ENCODE data around the gene ZNF678.
"Not testable (repeated sequence)": the region's sequence is repeated elsewhere in the genome, so short reads cannot be mapped to it uniquely, and the experiment has no call there.

Gene ZNF678

GRCh38 chr1:227654858-227655752 lies 91.7 kb downstream of the ZNF678 start:
- Histone ChIP-seq H3K4me2 (no peak overlapping the region), H4K20me1 (no peaks in the 10 kb centered on the region), H3K4me1 (no peaks in the 10 kb centered on the region), H3K27me3 (no peaks in the 10 kb centered on the region), H3K36me3 (peaks cover 73 to 98% (median 89%) of the 10 kb centered on the region in 11 experiments), H3K27ac (no peak overlapping the region), H3K9me3 (replicated peaks in 1 of 11) (peaks cover 97 to 100% (median 100%) of the 10 kb centered on the region in 11 experiments), H3K9ac (no peak overlapping the region), H3K4me3 (peak overlapping the region; percentile 4 to 37 (median 30); a peak in 13 of 20 replicates)
- TF ChIP-seq Cebpa-rat (IDR thresholded peaks at IDR 0.05) = no peak

DNA sequence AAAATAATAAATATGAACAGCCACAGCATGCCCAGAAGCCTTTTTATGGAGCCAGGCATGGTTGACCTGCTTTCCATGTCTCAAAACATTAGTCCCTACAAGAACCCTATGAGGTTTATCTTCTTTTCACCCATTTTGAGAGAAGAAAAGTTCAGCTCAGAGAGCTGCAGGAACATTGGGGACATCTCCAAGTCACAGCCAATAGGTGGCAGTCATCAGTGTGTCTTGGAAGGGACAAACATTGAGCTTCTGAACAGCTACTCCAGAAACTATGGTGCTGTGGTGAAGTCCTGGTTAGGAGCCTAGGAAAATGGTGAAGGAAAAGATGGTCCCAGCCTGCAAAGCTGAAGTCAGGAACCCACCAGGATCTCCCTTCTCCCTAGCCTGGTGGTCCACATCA lies 98.1 kb downstream of the ZNF678 start:
- peaks cover 81 to 95% (median 89%) of the 10 kb centered on the region in 11 experiments for H3K36me3 ChIP-seq
- H3K9me3 ChIP-seq (replicated peaks in 1 of 11) = peaks cover 98 to 100% (median 100%) of the 10 kb centered on the region in 11 experiments
- H3K4me3 ChIP-seq = peak overlapping the region in 8 of 10 experiments; percentile 4 to 43 (median 14); a peak in 9 of 20 replicates
- H3K4me1 ChIP-seq = no peaks in the 10 kb centered on the region
- TF ChIP-seq Cebpa-rat (IDR thresholded peaks at IDR 0.05) = no peak
- no peak overlapping the region for H3K27ac ChIP-seq
- H3K9ac ChIP-seq = no peak overlapping the region
- H3K27me3 ChIP-seq = no peaks in the 10 kb centered on the region
- H4K20me1 ChIP-seq = no peaks in the 10 kb centered on the region
- H3K4me2 ChIP-seq = no peak overlapping the region

- H3K27me3 ChIP-seq = no peaks in the 10 kb centered on the region
- H3K9ac ChIP-seq = no peak overlapping the region
- H3K4me2 ChIP-seq = no peak overlapping the region
- peaks cover 69 to 92% (median 84%) of the 10 kb centered on the region in 11 experiments for H3K36me3 ChIP-seq
- no peaks in the 10 kb centered on the region for H3K4me1 ChIP-seq
- H4K20me1 ChIP-seq = no peaks in the 10 kb centered on the region
- H3K4me3 ChIP-seq = peak overlapping the region in 4 of 10 experiments; percentile 7 to 22 (median 20); a peak in 4 of 20 replicates
- TF ChIP-seq Cebpa-rat (IDR thresholded peaks at IDR 0.05) = no peak
- H3K27ac ChIP-seq = no peak overlapping the region
- peaks cover 98 to 100% (median 100%) of the 10 kb centered on the region in 11 experiments for H3K9me3 ChIP-seq (replicated peaks in 1 of 11)
These were observed 99.6 kb downstream of the ZNF678 start for GRCh38 chr1:227662933-227663332.

DNA sequence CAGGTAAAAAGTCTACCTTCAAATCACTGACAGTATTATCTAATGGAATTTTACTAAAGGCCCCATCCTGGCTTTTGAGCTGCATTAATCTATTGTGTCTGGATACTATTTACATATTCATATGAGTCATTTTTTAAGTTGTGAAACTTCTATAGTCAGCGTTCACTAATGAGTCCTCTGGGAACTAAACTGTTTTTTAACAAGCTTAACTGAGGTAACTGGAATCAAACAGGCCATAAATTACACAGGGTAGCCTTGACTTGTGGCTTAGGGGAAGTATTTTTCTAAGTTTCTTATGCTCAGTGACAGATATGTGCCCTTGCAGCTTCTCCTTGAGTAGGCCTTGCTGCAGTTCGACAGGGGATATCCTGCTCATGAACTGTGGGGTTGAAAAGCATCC lies 102.9 kb downstream of the ZNF678 start:
- TF ChIP-seq Cebpa-rat (IDR thresholded peaks at IDR 0.05) = no peak
- Histone ChIP-seq H4K20me1 (no peaks in the 10 kb centered on the region), H3K4me3 (peak overlapping the region in 1 of 10 experiments; percentile 17; a peak in 1 of 20 replicates), H3K36me3 (peaks cover 44 to 78% (median 56%) of the 10 kb centered on the region in 11 experiments), H3K4me2 (no peak overlapping the region), H3K27ac (no peak overlapping the region), H3K9me3 (replicated peaks in 1 of 11) (peaks cover 100% of the 10 kb centered on the region in 11 experiments), H3K4me1 (no peaks in the 10 kb centered on the region), H3K27me3 (no peaks in the 10 kb centered on the region), H3K9ac (no peak overlapping the region)

DNA sequence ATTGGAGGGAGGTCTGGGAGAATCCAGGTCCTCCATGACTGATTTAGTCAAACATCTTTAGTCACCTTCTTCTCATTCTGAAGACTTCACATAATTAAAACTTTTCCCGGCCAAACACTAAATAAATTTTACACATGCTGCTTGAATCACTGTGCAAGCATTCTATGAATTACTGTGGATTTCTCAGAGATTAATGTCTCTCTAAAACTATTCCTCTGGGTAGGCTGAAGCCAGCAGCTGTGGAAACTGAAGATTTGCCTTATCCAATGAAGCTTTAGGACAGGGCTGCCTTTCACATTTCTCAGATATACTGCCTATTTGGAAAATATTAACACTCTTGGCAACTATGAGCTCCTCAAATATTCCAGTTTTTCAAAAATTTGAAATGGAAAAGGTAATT lies 110.1 kb downstream of the ZNF678 start:
- no peaks in the 10 kb centered on the region for H4K20me1 ChIP-seq
- peaks cover 10 to 38% (median 24%) of the 10 kb centered on the region in 11 experiments; a peak in 18 of 22 replicates for H3K36me3 ChIP-seq
- H3K27ac ChIP-seq = no peak overlapping the region
- H3K27me3 ChIP-seq = no peaks in the 10 kb centered on the region
- no peak overlapping the region for H3K4me2 ChIP-seq
- H3K4me1 ChIP-seq = no peaks in the 10 kb centered on the region
- no peak overlapping the region for H3K4me3 ChIP-seq
- TF ChIP-seq Cebpa-rat (IDR thresholded peaks at IDR 0.05) = no peak
- peaks cover 80 to 98% (median 96%) of the 10 kb centered on the region in 11 experiments for H3K9me3 ChIP-seq (replicated peaks in 1 of 11)
- no peak overlapping the region for H3K9ac ChIP-seq

GRCh38 chr1:227685807-227686206 lies 122.5 kb downstream of the ZNF678 start:
- no peak for TF ChIP-seq Cebpa-rat (IDR thresholded peaks at IDR 0.05)
- H3K27ac ChIP-seq = no peak overlapping the region
- no peak overlapping the region for H3K4me2 ChIP-seq
- H3K4me1 ChIP-seq = no peaks in the 10 kb centered on the region
- no peak overlapping the region for H3K4me3 ChIP-seq
- no peaks in the 10 kb centered on the region for H4K20me1 ChIP-seq
- H3K27me3 ChIP-seq = no peaks in the 10 kb centered on the region
- H3K36me3 ChIP-seq = peaks cover 0 to 3% (median 0%) of the 10 kb centered on the region in 11 experiments; a peak in 1 of 22 replicates
- H3K9me3 ChIP-seq (replicated peaks in 1 of 11) = peaks cover 0 to 93% (median 84%) of the 10 kb centered on the region in 11 experiments
- no peak overlapping the region for H3K9ac ChIP-seq

GRCh38 chr1:227697321-227697864 lies 134.0 kb downstream of the ZNF678 start:
- TF ChIP-seq Cebpa-rat (IDR thresholded peaks at IDR 0.05) = no peak
- H3K27me3 ChIP-seq = no peaks in the 10 kb centered on the region

GRCh38 chr1:227701631-227702030 lies 138.3 kb downstream of the ZNF678 start:
- H3K9ac ChIP-seq, H3K27ac ChIP-seq, H4K20me1 ChIP-seq, H3K36me3 ChIP-seq, H3K4me2 ChIP-seq, H3K27me3 ChIP-seq, H3K4me3 ChIP-seq, H3K4me1 ChIP-seq: not testable (repeated sequence)
- H3K9me3 ChIP-seq (replicated peaks in 1 of 11) = peaks cover 10 to 53% (median 33%) of the 10 kb centered on the region in 11 experiments

More at GRCh38 chr1:227697321-227697864, 134.0 kb downstream of the ZNF678 start:
- no peaks in the 10 kb centered on the region for H3K4me1 ChIP-seq
- no peak overlapping the region for H3K4me3 ChIP-seq
- H3K4me2 ChIP-seq = no peak overlapping the region
- H3K9me3 ChIP-seq (replicated peaks in 1 of 11) = peaks cover 0 to 38% (median 11%) of the 10 kb centered on the region in 11 experiments; a peak in 18 of 22 replicates
- H3K9ac ChIP-seq = no peak overlapping the region
- H3K36me3 ChIP-seq = peaks cover 0 to 9% (median 0%) of the 10 kb centered on the region in 11 experiments; a peak in 2 of 22 replicates
- no peak overlapping the region for H3K27ac ChIP-seq
- no peaks in the 10 kb centered on the region for H4K20me1 ChIP-seq

GRCh38 chr1:227707846-227708245 lies 144.5 kb downstream of the ZNF678 start:
- H3K4me1 ChIP-seq = peaks cover 0 to 13% (median 2%) of the 10 kb centered on the region in 10 experiments; a peak in 7 of 20 replicates
- H4K20me1 ChIP-seq = no peaks in the 10 kb centered on the region
- 0 out of 22 replicates have a peak overlapping the region, but pooled peaks of 1 of the 11 experiments have one; percentile 4 for H3K27ac ChIP-seq
- H3K9ac ChIP-seq = no peak overlapping the region
- H3K4me2 ChIP-seq = peak overlapping the region in 5 of 11 experiments; percentile 6 to 34 (median 18); a peak in 6 of 22 replicates
- TF ChIP-seq Cebpa-rat (IDR thresholded peaks at IDR 0.05) = no peak
- H3K36me3 ChIP-seq = no peaks in the 10 kb centered on the region
- H3K27me3 ChIP-seq = no peaks in the 10 kb centered on the region
- no peak overlapping the region for H3K4me3 ChIP-seq
- peaks cover 52 to 83% (median 73%) of the 10 kb centered on the region in 11 experiments for H3K9me3 ChIP-seq (replicated peaks in 1 of 11)

Data from BLaER1 treated with 17β-estradiol and CSF1 and Interleukin-3, amounts not matched to agents 10 nM and 100 nM (cell line).